ENCODE data around the gene RRAD.

- TF ChIP-seq CTCF (IDR thresholded peaks at IDR 0.05; ENCODE audit: low read depth, low read length, missing input control) = no peak
- no peak for TF ChIP-seq ZBTB33 (IDR thresholded peaks at IDR 0.05)
- peak; percentile 50 to 60 for TF ChIP-seq RXRA (IDR thresholded peaks at IDR 0.05)
- TF ChIP-seq GABPA (IDR thresholded peaks at IDR 0.05 in 1 of 2, conservative IDR thresholded peaks at IDR 0.05 in 1 of 2) = no peak
- TF ChIP-seq YY1 (IDR thresholded peaks at IDR 0.05) = no peak
These were observed 43.5 kb upstream of the RRAD start for GRCh38 chr16:66968847-66969246.

Data from liver (tissue), 3 donors.